ENCODE measurements around the gene GRM4. TPM values are rescaled to one million over a fixed set of nuclear protein-coding genes. Genes with fewer than 3 reads are reported as not detected.

GRM4 gene
- total RNA-seq, 8 experiments from 2014 or later = 0.56 to 4.3 (median 1.0) TPM

- 0 to 75% (median 38%) methylated on average over 1 to 4 of the region's 12 CpGs; no CpG with 5 or more reads in 6 of the 10 experiments for WGBS, 10 experiments
- no peak overlapping the region for H3K27ac ChIP-seq
- ATAC-seq (replicated peaks in 6 of 8) = peak in 4 of 8 experiments; percentile 12 to 60 (median 19)
- H3K4me1 ChIP-seq (replicated peaks in 1 of 2) = peaks cover 22 to 31% of the 10 kb centered on the region in 2 donors
- in situ Hi-C loops (cut with MboI; ENCODE audit: low pct_unique_long_range_greater_than_20kb in 2 of 9, low sequenced_read_pairs in 9 of 9, unreplicated experiment in 9 of 9) = no loop called here
- H3K4me3 ChIP-seq = no peak overlapping the region
Measured at GRCh38 chr6:34031625-34032383, 114.1 kb downstream of the GRM4 start.

- Histone ChIP-seq H3K27ac (no peak overlapping the region), H3K4me1 (replicated peaks in 1 of 2) (peaks cover 26 to 36% of the 10 kb centered on the region in 2 donors), H3K4me3 (no peak overlapping the region)
- WGBS, 10 experiments = 40 to 90% (median 71%) methylated on average over 1 to 6 of the region's 9 CpGs; no CpG with 5 or more reads in 5 of the 10 experiments
- in situ Hi-C loops (cut with MboI; ENCODE audit: low pct_unique_long_range_greater_than_20kb in 2 of 9, low sequenced_read_pairs in 9 of 9, unreplicated experiment in 9 of 9) = no loop called here
- peak in 2 of 8 experiments; percentile 1 to 9 for ATAC-seq (replicated peaks in 6 of 8)
Measured at GRCh38 chr6:34030831-34031624, 114.9 kb downstream of the GRM4 start.

DNA sequence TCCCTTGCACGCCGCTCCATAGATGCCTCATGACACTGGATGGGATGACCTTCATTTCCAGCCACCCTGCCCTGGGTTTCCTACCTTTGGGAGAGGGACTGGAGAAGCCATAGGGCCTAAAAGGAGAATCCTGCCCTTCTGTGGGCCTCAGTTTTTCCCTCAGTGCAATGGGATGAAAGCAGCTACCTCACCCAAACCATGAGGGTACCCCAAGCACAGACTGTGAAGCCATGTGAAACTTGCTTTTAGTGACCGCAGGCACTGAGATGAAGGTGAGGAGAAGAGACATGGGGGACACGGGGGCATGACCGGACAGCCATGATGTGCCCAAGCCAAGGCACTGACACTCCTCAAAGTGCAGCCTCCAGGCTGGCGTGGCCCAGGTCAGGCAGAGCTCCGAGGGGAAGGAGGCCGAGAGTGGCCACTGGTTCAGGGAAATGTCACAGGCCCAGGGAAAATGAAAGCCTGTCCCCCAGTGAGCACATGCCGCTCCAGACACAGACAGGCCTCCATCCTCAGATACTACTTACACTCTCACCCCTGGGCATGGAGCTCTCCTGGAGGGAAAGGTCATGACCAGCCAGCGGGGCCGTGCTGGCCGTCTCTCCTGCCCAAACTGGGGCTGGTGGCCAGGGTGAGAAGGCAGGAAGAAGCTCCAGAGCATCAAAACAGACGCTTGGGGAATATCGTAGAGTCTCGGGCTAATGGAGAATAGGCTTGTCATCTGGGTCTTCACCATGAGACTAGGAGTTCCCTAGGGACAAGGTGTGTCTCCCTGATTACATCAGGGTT lies 116.2 kb downstream of the GRM4 start:
- 46 to 94% (median 88%) methylated on average over 3 to 10 of the region's 15 CpGs; no CpG with 5 or more reads in 4 of the 10 experiments for WGBS, 10 experiments
- H3K4me1 ChIP-seq (replicated peaks in 1 of 2) = peaks cover 32 to 47% of the 10 kb centered on the region in 2 donors
- no peak overlapping the region for H3K27ac ChIP-seq
- in situ Hi-C loops (cut with MboI; ENCODE audit: low pct_unique_long_range_greater_than_20kb in 2 of 9, low sequenced_read_pairs in 9 of 9, unreplicated experiment in 9 of 9) = no loop called here
- ATAC-seq (replicated peaks in 6 of 8) = no peak
- H3K4me3 ChIP-seq = no peak overlapping the region

- in situ Hi-C loops (cut with MboI; ENCODE audit: low pct_unique_long_range_greater_than_20kb in 2 of 9, low sequenced_read_pairs in 9 of 9, unreplicated experiment in 9 of 9) = no loop called here
- Histone ChIP-seq H3K4me3 (no peak overlapping the region), H3K27ac (no peak overlapping the region), H3K4me1 (replicated peaks in 1 of 2) (peaks cover 32 to 47% of the 10 kb centered on the region in 2 donors)
- WGBS, 10 experiments = 75 to 100% (median 92%) methylated on average over 1 to 10 of the region's 18 CpGs; no CpG with 5 or more reads in 4 of the 10 experiments
- no peak for ATAC-seq (replicated peaks in 6 of 8)
Measured at GRCh38 chr6:34028691-34029360, 117.1 kb downstream of the GRM4 start.

GRCh38 chr6:34027939-34028441 lies 117.9 kb downstream of the GRM4 start:
- in situ Hi-C loops (cut with MboI; ENCODE audit: low pct_unique_long_range_greater_than_20kb in 2 of 9, low sequenced_read_pairs in 9 of 9, unreplicated experiment in 9 of 9) = no loop called here

GRCh38 chr6:34027445-34027936 lies 118.4 kb downstream of the GRM4 start:
- ATAC-seq (replicated peaks in 6 of 8) = peak; percentile 33 to 89 (median 47)
- Histone ChIP-seq H3K4me1 (replicated peaks in 1 of 2) (peaks cover 32 to 40% of the 10 kb centered on the region in 2 donors), H3K27ac (no peak overlapping the region), H3K4me3 (no peak overlapping the region)
- 19 to 89% methylated on average over 3 of the region's 17 CpGs; no CpG with 5 or more reads in 8 of the 10 experiments for WGBS, 10 experiments
- in situ Hi-C loops (cut with MboI; ENCODE audit: low pct_unique_long_range_greater_than_20kb in 2 of 9, low sequenced_read_pairs in 9 of 9, unreplicated experiment in 9 of 9) = no loop called here

More at GRCh38 chr6:34027939-34028441, 117.9 kb downstream of the GRM4 start:
- ATAC-seq (replicated peaks in 6 of 8) = no peak
- peaks cover 32 to 45% of the 10 kb centered on the region in 2 donors for H3K4me1 ChIP-seq (replicated peaks in 1 of 2)
- no peak overlapping the region for H3K27ac ChIP-seq
- no peak overlapping the region for H3K4me3 ChIP-seq
- 56 to 86% methylated on average over 5 to 6 of the region's 31 CpGs; no CpG with 5 or more reads in 8 of the 10 experiments for WGBS, 10 experiments

DNA sequence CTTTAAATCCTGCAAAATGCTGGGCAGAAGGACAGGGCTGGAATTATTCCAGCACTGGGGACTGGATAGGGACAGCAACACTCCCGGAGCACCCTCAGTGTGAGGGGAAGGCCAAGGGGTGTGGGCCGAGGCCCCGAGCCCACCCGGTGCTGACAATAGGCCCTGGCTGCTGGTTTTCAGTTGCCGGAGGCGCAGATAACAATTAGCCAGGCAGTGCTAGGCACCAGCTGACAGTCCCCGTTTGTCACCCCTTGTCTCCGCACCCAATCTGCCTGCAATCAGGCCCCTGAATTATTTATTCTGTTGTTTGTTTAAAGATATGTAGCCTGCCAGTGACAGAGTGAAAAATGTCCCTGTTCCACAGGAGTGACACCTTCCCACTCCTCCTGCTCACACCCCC lies 120.0 kb downstream of the GRM4 start:
- Histone ChIP-seq H3K4me3 (no peak overlapping the region), H3K4me1 (replicated peaks in 1 of 2) (peaks cover 22 to 38% of the 10 kb centered on the region in 2 donors), H3K27ac (peak overlapping the region in 1 of 2 donors; percentile 60)
- in situ Hi-C loops (cut with MboI; ENCODE audit: low pct_unique_long_range_greater_than_20kb in 2 of 9, low sequenced_read_pairs in 9 of 9, unreplicated experiment in 9 of 9) = no loop called here
- 14 to 80% (median 38%) methylated on average over 1 to 6 of the region's 8 CpGs; no CpG with 5 or more reads in 6 of the 10 experiments for WGBS, 10 experiments
- ATAC-seq (replicated peaks in 6 of 8) = peak in 5 of 8 experiments; percentile 67 to 73 (median 71)

GRCh38 chr6:34025112-34025807 lies 120.6 kb downstream of the GRM4 start:
- Histone ChIP-seq H3K4me1 (replicated peaks in 1 of 2) (peaks cover 22 to 38% of the 10 kb centered on the region in 2 donors), H3K27ac (peak overlapping the region in 1 of 2 donors; percentile 60), H3K4me3 (no peak overlapping the region)
- 0 to 82% (median 64%) methylated on average over 1 to 3 of the region's 8 CpGs; no CpG with 5 or more reads in 5 of the 10 experiments for WGBS, 10 experiments
- in situ Hi-C loops (cut with MboI; ENCODE audit: low pct_unique_long_range_greater_than_20kb in 2 of 9, low sequenced_read_pairs in 9 of 9, unreplicated experiment in 9 of 9) = no loop called here
- ATAC-seq (replicated peaks in 6 of 8) = no peak

DNA sequence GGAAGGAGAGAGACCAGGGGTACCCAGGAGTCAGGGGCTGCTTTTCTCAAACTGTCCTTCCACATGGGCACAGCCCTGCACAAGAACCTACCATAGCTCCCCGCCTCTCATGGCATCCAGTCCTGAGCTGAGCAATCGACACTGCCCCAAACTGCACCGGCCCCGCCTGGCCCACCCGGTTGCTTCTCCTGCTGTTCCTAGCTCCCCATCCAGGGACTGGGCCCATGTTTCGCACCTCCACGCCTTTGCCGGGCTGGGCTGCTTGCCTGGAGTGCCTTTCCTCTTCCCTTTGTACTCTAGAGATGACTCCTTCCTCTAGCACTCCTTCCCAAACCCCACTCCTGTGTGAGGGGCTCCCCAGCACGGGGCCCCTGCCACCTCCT lies 123.0 kb downstream of the GRM4 start:
- H3K4me3 ChIP-seq = no peak overlapping the region
- peaks cover 16 to 29% of the 10 kb centered on the region in 2 donors for H3K4me1 ChIP-seq (replicated peaks in 1 of 2)
- ATAC-seq (replicated peaks in 6 of 8) = peak in 1 of 8 experiments; percentile 9
- H3K27ac ChIP-seq = no peak overlapping the region
- in situ Hi-C loops (cut with MboI; ENCODE audit: low pct_unique_long_range_greater_than_20kb in 2 of 9, low sequenced_read_pairs in 9 of 9, unreplicated experiment in 9 of 9) = no loop called here
- 20 to 92% (median 64%) methylated on average over 1 to 9 of the region's 9 CpGs; no CpG with 5 or more reads in 3 of the 10 experiments for WGBS, 10 experiments

- 18 to 74% (median 60%) methylated on average over 2 to 7 of the region's 22 CpGs; no CpG with 5 or more reads in 1 of the 10 experiments for WGBS, 10 experiments
- Histone ChIP-seq H3K27ac (no peak overlapping the region), H3K4me1 (replicated peaks in 1 of 2) (peaks cover 11 to 28% of the 10 kb centered on the region in 2 donors), H3K4me3 (no peak overlapping the region)
- in situ Hi-C loops (cut with MboI; ENCODE audit: low pct_unique_long_range_greater_than_20kb in 2 of 9, low sequenced_read_pairs in 9 of 9, unreplicated experiment in 9 of 9) = no loop called here
- ATAC-seq (replicated peaks in 6 of 8) = no peak
Measured at GRCh38 chr6:34022250-34022872, 123.5 kb downstream of the GRM4 start.

DNA sequence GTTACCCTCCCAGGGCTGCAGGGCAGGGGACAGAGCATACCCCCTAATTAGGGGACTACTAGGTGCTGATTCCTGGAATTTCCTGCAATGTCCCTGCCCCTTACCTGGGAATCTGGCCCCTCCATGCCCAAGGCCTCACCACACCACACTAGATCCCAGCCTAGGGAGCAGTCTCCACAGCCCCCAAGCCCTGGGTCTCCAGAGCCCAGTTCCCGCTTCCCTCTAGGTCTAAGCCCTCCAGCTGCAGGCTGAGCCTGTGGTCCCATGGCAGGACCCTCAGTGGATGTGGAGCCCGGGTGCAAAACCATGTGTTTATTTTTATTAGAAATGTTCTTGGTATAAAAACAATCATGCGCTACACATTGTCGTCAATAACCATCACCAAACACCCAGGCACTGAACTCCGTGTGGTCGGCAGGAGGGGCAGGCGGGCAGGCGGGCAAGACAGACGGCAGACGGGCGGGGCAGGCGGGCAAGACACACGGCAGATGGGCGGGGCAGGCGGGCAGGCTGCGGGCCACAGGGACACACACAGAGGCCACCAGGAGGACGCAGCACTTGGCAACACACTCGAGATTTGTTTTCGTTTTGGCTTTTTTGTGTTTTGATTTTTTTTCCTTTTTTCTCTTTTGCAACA lies 124.2 kb downstream of the GRM4 start:
- peak in 1 of 8 experiments; percentile 47 for ATAC-seq (replicated peaks in 6 of 8)
- no peak overlapping the region for H3K27ac ChIP-seq

More for the DNA sequence above, 124.2 kb downstream of the GRM4 start:
- WGBS, 10 experiments = 52 to 100% (median 79%) methylated on average over 1 to 8 of the region's 19 CpGs; no CpG with 5 or more reads in 3 of the 10 experiments
- H3K4me3 ChIP-seq = no peak overlapping the region
- peaks cover 10 to 27% of the 10 kb centered on the region in 2 donors for H3K4me1 ChIP-seq (replicated peaks in 1 of 2)
- in situ Hi-C loops (cut with MboI; ENCODE audit: low pct_unique_long_range_greater_than_20kb in 2 of 9, low sequenced_read_pairs in 9 of 9, unreplicated experiment in 9 of 9) = no loop called here
